Activated T-cell treated with anti-CD3 and anti-CD28 coated beads, Interleukin-2, amount 50 U/mL, for 1 hour (primary cell): ENCODE measurements around the gene CDC123.
"Not testable (repeated sequence)": the region's sequence is repeated elsewhere in the genome, so short reads cannot be mapped to it uniquely, and the experiment has no call there.

Experiments
- DNase-seq: peaks from one replicate; pipeline ENCODE4 v3.0.0-alpha.2; 2020

Gene CDC123, protein sequence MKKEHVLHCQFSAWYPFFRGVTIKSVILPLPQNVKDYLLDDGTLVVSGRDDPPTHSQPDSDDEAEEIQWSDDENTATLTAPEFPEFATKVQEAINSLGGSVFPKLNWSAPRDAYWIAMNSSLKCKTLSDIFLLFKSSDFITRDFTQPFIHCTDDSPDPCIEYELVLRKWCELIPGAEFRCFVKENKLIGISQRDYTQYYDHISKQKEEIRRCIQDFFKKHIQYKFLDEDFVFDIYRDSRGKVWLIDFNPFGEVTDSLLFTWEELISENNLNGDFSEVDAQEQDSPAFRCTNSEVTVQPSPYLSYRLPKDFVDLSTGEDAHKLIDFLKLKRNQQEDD

GRCh38 chr10:12195603-12196506 lies at the start of gene CDC123, which contains the start of gene NUDT5:
Gene CDC123, plus strand, starts transcription at chr10:12196188. Its CDS starts 58 bp downstream, at chr10:12196246.
Gene NUDT5, minus strand, starts transcription at chr10:12195891. Its CDS starts 9,600 bp downstream, at chr10:12186291.
- peak; percentile 81 for DNase-seq

DNA sequence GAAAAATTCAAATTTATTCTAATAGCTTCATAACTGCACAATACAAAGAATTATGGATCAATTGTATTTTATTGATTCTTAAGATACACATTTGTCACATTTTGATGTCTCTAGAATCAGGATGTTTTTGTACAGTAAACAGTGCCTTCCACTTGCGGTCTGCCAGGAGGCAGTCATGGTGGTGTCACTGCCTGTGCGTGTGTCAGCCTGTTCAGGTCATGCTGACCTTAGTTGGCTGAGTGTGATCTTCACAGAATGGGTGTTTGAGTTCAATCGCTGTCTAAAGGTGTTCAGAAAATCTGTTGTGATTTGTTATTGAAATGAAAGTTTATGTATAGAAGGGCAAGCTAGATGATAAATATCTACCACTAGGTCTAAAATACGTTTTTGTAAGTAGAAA lies 45.8 kb upstream of the CDC123 start:
- DNase-seq = no peak

- no peak for DNase-seq
Measured at GRCh38 chr10:12154516-12154915, 41.5 kb upstream of the CDC123 start.

GRCh38 chr10:12156367-12157123 lies 39.4 kb upstream of the CDC123 start:
- no peak for DNase-seq

GRCh38 chr10:12158111-12158510 lies 37.9 kb upstream of the CDC123 start:
- no peak for DNase-seq

- no peak for DNase-seq
Measured at GRCh38 chr10:12160664-12161063, 35.3 kb upstream of the CDC123 start.

- DNase-seq = no peak
Measured at GRCh38 chr10:12162927-12163326, 33.1 kb upstream of the CDC123 start.

DNA sequence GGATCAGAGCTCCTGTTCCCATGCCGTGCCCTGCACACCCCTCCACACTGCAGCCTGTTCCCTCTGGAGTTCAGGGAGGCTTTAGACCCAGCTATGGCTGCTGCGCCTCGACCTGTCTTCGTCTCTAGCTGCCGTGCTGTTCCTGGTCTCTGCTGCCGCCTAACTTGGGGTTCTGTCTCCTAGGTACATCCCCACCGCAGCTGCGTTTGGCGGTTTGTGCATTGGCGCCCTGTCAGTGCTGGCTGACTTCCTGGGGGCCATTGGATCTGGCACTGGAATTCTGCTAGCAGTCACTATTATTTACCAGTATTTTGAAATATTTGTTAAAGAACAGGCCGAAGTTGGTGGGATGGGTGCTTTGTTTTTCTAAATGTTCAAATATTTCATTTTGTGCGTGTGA lies 31.9 kb upstream of the CDC123 start:
- DNase-seq = no peak

- no peak for DNase-seq
Measured at GRCh38 chr10:12165036-12165435, 31.0 kb upstream of the CDC123 start.

- DNase-seq = no peak
Measured at GRCh38 chr10:12165999-12166775, 29.8 kb upstream of the CDC123 start.

- DNase-seq = not testable (repeated sequence)
Measured at GRCh38 chr10:12171512-12171911, 24.5 kb upstream of the CDC123 start.

DNA sequence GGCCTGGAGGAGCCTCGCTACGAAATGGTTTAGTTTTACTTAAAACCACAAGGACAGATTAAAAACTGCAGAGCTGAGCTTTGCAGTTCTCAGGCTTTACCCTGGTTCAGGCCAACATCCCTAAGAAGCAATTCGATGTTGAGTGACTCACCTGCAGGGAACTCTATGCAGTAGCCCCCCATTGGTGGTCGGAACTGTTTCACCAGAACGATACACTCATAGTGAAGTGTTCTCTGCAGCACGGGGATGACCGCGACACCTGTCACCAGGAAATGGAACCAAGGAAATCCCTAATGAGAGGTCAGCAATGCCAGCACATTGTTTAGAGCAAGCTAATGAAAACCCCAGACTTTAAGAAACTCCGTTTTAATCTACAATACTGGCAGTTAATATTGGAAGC lies 18.3 kb upstream of the CDC123 start:
- no peak for DNase-seq

- DNase-seq = no peak
Measured at GRCh38 chr10:12179606-12180170, 16.3 kb upstream of the CDC123 start.

DNA sequence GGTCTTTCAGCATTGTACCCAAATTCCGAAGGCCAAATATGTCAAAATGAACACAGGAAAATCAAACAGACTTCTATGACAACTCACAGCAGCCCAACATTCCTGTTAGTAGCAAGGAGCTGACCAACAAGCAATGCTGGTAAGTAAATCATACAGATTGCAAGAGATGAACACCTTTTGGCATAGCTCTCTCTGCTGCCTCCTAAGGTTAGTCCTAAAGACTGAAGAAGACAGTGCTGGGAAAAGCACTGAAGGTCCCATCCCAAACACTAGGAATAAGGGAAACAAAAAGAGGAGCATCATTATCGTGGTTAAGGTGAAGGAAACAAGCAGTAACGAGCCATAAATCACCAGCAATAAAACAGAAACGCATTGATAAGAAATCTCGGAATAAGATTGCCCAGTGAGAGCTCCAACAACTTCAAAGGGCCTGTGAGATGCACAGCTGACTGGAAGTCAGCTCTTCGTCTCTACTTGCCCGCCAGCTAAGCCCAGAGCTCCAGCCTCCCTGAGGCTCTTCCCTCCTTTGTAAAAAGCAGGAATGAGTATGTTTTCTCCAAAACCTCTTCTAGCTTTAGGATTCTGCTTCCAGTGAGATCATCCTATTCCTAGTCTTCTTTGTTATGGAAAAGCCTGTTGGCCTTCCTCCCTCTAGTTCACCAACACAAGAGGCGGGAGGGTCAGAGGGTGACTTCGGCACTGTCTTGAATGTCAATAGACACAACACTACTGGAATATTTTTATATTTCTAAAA lies 15.6 kb upstream of the CDC123 start:
- no peak for DNase-seq

DNA sequence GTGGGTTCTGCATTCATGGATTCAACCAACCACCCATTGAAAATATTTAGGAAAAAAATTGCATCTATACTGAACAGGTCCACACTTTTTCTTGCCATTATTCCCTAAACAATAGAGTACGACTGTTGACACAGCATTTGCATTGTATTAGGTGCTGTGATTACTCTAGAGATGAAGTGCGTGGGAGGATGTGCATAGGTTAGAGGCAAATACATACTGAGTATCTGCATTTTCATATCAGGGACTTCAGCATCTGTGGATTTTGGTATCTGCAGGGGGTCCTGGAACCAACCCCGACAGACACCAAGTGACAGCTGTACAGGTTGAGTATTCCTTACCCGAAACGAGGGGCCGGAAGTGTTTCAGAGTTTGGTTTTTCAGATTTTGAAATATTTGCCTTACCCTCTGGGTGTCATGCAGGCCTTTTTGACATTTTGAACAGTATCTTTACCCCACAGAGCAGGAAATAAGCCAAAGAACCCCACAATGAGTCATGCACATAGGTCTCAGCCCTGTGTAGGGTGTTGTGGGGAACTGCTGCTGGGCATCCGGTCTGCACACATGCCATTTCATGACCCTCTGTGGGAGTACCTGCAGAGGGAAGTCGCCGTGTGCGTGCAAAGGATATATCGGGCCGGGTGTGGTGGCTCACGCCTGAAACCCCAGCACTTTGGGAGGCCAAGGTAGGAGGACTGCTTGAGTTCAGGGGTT lies 14.8 kb upstream of the CDC123 start:
- peak; percentile 56 for DNase-seq

- DNase-seq = no peak
Measured at GRCh38 chr10:12184165-12184564, 11.8 kb upstream of the CDC123 start.

GRCh38 chr10:12186323-12186722 lies 9.7 kb upstream of the CDC123 start:
- no peak for DNase-seq

- no peak for DNase-seq
Measured at GRCh38 chr10:12187321-12187905, 8.6 kb upstream of the CDC123 start.

- DNase-seq = no peak
Measured at GRCh38 chr10:12188656-12189055, 7.3 kb upstream of the CDC123 start.

- no peak for DNase-seq
Measured at GRCh38 chr10:12189426-12189825, 6.6 kb upstream of the CDC123 start.
